Pancreas (tissue), 10 donors: Measurements from ENCODE around the gene SLC22A31. TPM values are rescaled to one million over a fixed set of nuclear protein-coding genes. Genes with fewer than 3 reads are reported as not detected.

Experiments used
- ATAC-seq, 4 donors: fragments of 200-7000 bp; cut with Tn5 transposase; one replicate each; pipeline versions ENCODE4 v1.8.0 to v1.9.1; 2020; ENCODE audit warnings: mild to moderate bottlenecking in 4 of 4, moderate library complexity in 4 of 4
- DNase-seq, 6 donors: peaks; one replicate each; pipeline ENCODE4 v3.0.0-alpha.2; 2020
- FAIRE-seq: peaks from 2 replicates; lab custom pipeline; 2012; peaks lifted over from hg19 to GRCh38; lab: Jason Lieb, UNC
- H3K27ac ChIP-seq, 4 donors: fragments of 200-600 bp; sonication (generic); 1 replicate in 3 of 4; 2 replicates in 1 of 4; pipeline versions ENCODE4 v1.5.0 to v1.8.0; 2020
- H3K27me3 ChIP-seq, 4 donors: fragments of 200-600 bp; one replicate each; pipeline ENCODE4 v1.8.0; 2021
- H3K36me3 ChIP-seq, 3 donors: fragments of 200-600 bp; sonication (generic) in 1 of 3; one replicate each; pipeline versions ENCODE4 v1.5.0 to v1.8.0; 2020 to 2021
- H3K4me1 ChIP-seq, 3 donors: fragments of 200-600 bp; one replicate each; pipeline ENCODE4 v1.8.0; 2021
- H3K4me3 ChIP-seq, 4 donors: fragments of 200-600 bp; sonication (generic) in 2 of 4; one replicate each; pipeline versions ENCODE4 v1.5.0 to v1.8.0; 2020 to 2021
- H3K9me3 ChIP-seq, 4 donors: fragments of 200-600 bp; one replicate each; pipeline ENCODE4 v1.8.0; 2021
- CTCF ChIP-seq, 4 donors: fragments of 200-600 bp; sonication (generic) in 3 of 4; IDR thresholded peaks; one replicate each; pipeline versions ENCODE4 v1.5.0 to v1.8.0; 2021; ENCODE audit warnings: antibody characterized with exemption in 4 of 4
- WGBS, 2 donors: extraction: QIAGEN DNeasy Blood & Tissue Kit; methylation state at CpG; one replicate each; pipeline ENCODE4 v1.1.7; 2013; 5-methylcytosine and 5-hydroxymethylcytosine counted together
- intact Hi-C, 3 donors: fragments of 100-400 bp; cut with DNase I; formaldehyde crosslinking; loops; one replicate each; pipeline versions ENCODE4 v1.11.1 to v1.14.2; 2022
- polyA plus RNA-seq, 2 donors: library from polyadenylated mRNA; stranded (reverse); fragments of 200-250 nt; gene quantifications; one replicate each; pipeline ENCODE4 v1.2.3, GENCODE V29; 2013
- total RNA-seq, 6 donors: library from RNA; stranded (reverse); fragmentation: NEBNext Ultra II Directional in 4 of 6; extraction: Animal tissue kit (Norgen Biotek cat#: 25700) in 4 of 6; gene quantifications; one replicate each; pipeline versions ENCODE4 v1.2.1 to v1.2.4, GENCODE V29; 2021 to 2023
- donor health status: healthy with polysubstance abuse.
- donor health status: DM: no; HTN: no; CAD: no; lungs with moderate emphysema.
- donor health status: DM: no; HTN: no; CAD: no.
- donor health status: control.
- donor health status: control.
- donor health status: Bipolar disorder and iron deficiency.
- donor health status: DM: yes; HTN: yes; CAD: no.
- donor health status: DM: no; HTN: no; CAD: no.
- donor health status: DM: no; HTN: no; CAD: no.
- donor health status: DM: yes; HTN: yes; CAD: no.

The SLC22A31 gene
- total and polyA plus RNA-seq, 8 donors, result 0.37 to 131 (median 39.0) TPM

- Histone ChIP-seq H3K4me1 (no peaks in the 10 kb centered on the region), H3K36me3 (no peaks in the 10 kb centered on the region), H3K27me3 (no peaks in the 10 kb centered on the region), H3K27ac (no peak overlapping the region), H3K9me3 (no peaks in the 10 kb centered on the region), H3K4me3 (no peak overlapping the region)
- peak in 1 of 6 donors; percentile 68 for DNase-seq
- 67 to 68% methylated on average over 24 of the region's 24 CpGs for WGBS, 2 donors
- no peak for FAIRE-seq
- no peak for ATAC-seq
- intact Hi-C loops, result loop anchor here in 1 of 3 donors (10.0 kb wide), 1 partner anchor 364 kb away; the partner anchor contains the start of gene APRT
- TF ChIP-seq CTCF (IDR thresholded peaks at IDR 0.05), result no peak
Measured at GRCh38 chr16:89178453-89179147, 21.7 kb downstream of the SLC22A31 start.

- DNase-seq (no peak), ATAC-seq (no peak), FAIRE-seq (no peak)
- intact Hi-C loops, result loop anchor here in 1 of 3 donors (10.0 kb wide), 1 partner anchor 363 kb away; the partner anchor contains the start of gene APRT
- Histone ChIP-seq H3K27ac (no peak overlapping the region), H3K4me1 (no peaks in the 10 kb centered on the region), H3K9me3 (no peaks in the 10 kb centered on the region), H3K36me3 (no peaks in the 10 kb centered on the region), H3K4me3 (no peak overlapping the region), H3K27me3 (no peaks in the 10 kb centered on the region)
- 46 to 53% methylated on average over 11 to 12 of the region's 12 CpGs for WGBS, 2 donors
- TF ChIP-seq CTCF (IDR thresholded peaks at IDR 0.05), result no peak
Measured at GRCh38 chr16:89177501-89177900, 22.8 kb downstream of the SLC22A31 start.

- H3K27ac ChIP-seq, result no peak overlapping the region
- H3K9me3 ChIP-seq, result no peaks in the 10 kb centered on the region
- H3K36me3 ChIP-seq, result no peaks in the 10 kb centered on the region
- no peak for TF ChIP-seq CTCF (IDR thresholded peaks at IDR 0.05)
- DNase-seq, result peak in 1 of 6 donors; percentile 72
- FAIRE-seq, result no peak
- 67 to 75% methylated on average over 9 of the region's 9 CpGs for WGBS, 2 donors
- no peaks in the 10 kb centered on the region for H3K4me1 ChIP-seq
- no peak overlapping the region for H3K4me3 ChIP-seq
- no peak for ATAC-seq
- no peaks in the 10 kb centered on the region for H3K27me3 ChIP-seq
- intact Hi-C loops, result loop anchor here in 1 of 3 donors (10.0 kb wide), 1 partner anchor 362 kb away; the partner anchor contains the start of gene APRT
Measured at GRCh38 chr16:89176717-89177116, 23.6 kb downstream of the SLC22A31 start.

GRCh38 chr16:89176147-89176690 is 24.1 kb downstream of the SLC22A31 start:
- Histone ChIP-seq H3K36me3 (no peaks in the 10 kb centered on the region), H3K9me3 (no peaks in the 10 kb centered on the region), H3K4me1 (no peaks in the 10 kb centered on the region), H3K27me3 (no peaks in the 10 kb centered on the region), H3K4me3 (no peak overlapping the region), H3K27ac (no peak overlapping the region)
- TF ChIP-seq CTCF (IDR thresholded peaks at IDR 0.05), result no peak
- FAIRE-seq (no peak), DNase-seq (peak in 1 of 6 donors; percentile 72), ATAC-seq (no peak)
- WGBS, 2 donors, result 62 to 79% methylated on average over 21 to 27 of the region's 27 CpGs
- intact Hi-C loops, result loop anchor here in 1 of 3 donors (10.0 kb wide), 1 partner anchor 361 kb away; the partner anchor contains the start of gene APRT
